BLaER1 (cell line): ENCODE data around the gene C1QTNF9.
"Not testable (repeated sequence)": the region's sequence is repeated elsewhere in the genome, so short reads cannot be mapped to it uniquely, and the experiment has no call there.

Source experiments
- H3K27ac ChIP-seq: shearing (Covaris generic); formaldehyde crosslinking; 2 replicates; pipeline ENCODE4 v1.8.1; 2022
- H3K27me3 ChIP-seq: shearing (Covaris generic); formaldehyde crosslinking; 2 replicates; pipeline ENCODE4 v1.8.1; 2022
- H3K36me3 ChIP-seq: shearing (Covaris generic); formaldehyde crosslinking; 2 replicates; pipeline ENCODE4 v1.8.1; 2022
- H3K4me1 ChIP-seq: shearing (Covaris generic); formaldehyde crosslinking; 2 replicates; pipeline ENCODE4 v1.8.1; 2022
- H3K4me2 ChIP-seq: shearing (Covaris generic); formaldehyde crosslinking; 2 replicates; pipeline ENCODE4 v1.8.1; 2022
- H3K4me3 ChIP-seq: shearing (Covaris generic); formaldehyde crosslinking; 2 replicates; pipeline ENCODE4 v1.8.1; 2022
- H3K9ac ChIP-seq: shearing (Covaris generic); formaldehyde crosslinking; 2 replicates; pipeline ENCODE4 v1.8.1; 2022
- H3K9me3 ChIP-seq: shearing (Covaris generic); formaldehyde crosslinking; 2 replicates; pipeline ENCODE4 v1.8.1; 2022
- H4K20me1 ChIP-seq: shearing (Covaris generic); formaldehyde crosslinking; 2 replicates; pipeline ENCODE4 v1.8.1; 2022
- Cebpa-rat ChIP-seq: shearing (Covaris generic); IDR thresholded peaks from 2 replicates; pipeline ENCODE4 v1.8.1; 2022

Gene C1QTNF9

DNA sequence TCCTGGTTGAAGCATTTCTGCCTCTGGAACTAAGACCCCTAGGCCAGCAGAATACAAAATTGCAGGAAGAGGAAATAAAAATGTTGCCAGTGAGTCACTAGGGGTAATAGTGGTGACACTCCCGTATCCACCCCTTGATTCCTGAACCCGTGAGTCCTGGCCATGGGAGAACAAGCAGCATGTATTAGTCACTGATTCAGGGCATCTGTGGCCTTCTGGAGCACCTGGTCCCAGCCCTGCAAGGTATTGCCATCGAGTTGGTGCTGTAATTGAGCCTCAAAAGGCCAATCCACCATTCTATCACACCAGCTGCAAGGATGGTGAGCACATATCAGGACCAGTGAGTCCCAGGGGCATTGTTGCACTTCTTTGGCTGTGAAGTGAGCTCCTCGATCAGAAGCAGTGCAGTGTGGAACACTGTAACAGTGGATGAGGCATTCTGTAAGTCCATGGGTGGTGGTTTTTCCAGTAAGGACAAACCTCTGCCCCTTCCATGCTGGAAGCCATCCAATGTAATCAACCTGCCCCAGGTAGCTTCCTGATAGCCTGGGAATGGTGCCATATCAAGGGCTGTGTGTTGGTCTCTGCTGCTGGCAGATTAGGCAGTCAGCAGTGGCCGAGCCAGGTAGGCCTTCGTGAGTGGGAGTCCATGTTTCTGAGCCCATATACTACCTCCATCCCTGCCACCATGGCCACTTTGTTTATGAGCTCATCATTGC, 39.6 kb downstream of the C1QTNF9 start:
- Histone ChIP-seq H3K4me2 (no peak overlapping the region), H3K9ac (no peak overlapping the region), H3K4me3 (no peak overlapping the region), H3K27ac (no peak overlapping the region), H3K27me3 (no peaks in the 10 kb centered on the region), H3K4me1 (no peaks in the 10 kb centered on the region), H3K9me3 (no peaks in the 10 kb centered on the region), H3K36me3 (no peaks in the 10 kb centered on the region), H4K20me1 (no peaks in the 10 kb centered on the region)
- no peak for TF ChIP-seq Cebpa-rat

DNA sequence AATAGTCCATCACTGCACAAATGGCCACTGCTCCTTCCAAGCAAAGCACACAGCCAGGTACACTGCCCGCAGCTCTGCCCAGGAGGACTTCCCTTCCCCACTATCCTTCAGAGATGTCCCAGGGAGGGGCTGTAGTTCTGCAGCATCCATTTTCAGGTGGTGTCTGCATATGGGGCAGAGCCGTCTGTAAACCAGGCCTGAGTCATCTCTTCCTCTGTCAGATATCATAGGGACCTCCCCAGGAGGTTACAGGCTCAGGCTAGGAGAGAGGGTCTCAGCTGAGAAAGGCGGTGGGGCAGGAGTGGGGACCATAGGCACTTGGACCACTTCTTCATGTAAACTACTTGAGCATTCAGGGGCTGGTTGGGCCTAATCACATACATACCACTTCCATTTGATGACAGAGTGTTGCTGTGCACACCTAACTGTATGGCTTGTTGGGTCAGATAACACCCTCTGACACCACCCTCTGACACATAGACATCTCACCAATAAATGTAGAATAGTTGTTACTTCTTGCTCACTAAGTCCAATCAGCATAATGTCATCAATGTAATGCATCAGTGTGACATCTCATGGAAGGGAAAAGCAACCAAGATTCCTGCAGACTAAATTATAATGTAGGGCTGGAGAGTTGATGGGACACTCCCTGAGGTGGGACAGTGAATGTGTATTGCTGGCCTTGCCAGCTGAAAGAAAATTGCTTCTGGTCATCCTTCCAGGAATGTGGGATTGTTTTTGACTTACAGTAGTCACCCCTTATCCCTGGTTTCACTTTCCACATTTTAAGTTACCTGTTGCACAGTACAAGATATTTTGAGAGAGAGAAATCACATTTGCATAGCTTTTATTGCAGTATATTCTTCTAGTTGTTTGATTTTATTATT, 40.6 kb downstream of the C1QTNF9 start:
- not testable (repeated sequence) for H3K4me1 ChIP-seq, H3K27me3 ChIP-seq, H4K20me1 ChIP-seq, H3K9me3 ChIP-seq, H3K4me2 ChIP-seq, H3K4me3 ChIP-seq, H3K27ac ChIP-seq, H3K9ac ChIP-seq, H3K36me3 ChIP-seq

DNA sequence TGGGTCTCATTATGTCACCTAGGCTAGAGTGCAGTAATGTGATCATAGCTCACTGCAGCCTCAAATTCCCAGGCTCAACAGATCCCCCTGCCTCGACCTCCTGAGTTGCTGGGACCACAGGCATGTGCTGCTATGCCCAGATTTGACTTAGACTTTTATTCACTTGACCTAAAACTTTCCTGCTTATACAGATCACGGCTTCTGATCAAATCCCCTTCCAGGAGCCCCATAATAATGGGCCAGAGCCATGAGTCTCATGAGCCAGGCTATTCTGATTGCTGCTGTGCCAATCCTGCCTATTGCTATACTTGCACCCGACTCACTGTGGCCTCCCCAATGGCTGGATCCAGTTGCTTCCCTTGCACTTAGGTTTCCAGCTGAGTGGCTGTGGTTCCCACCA, 42.0 kb downstream of the C1QTNF9 start:
- Histone ChIP-seq H3K4me1 (no peaks in the 10 kb centered on the region), H3K27me3 (no peaks in the 10 kb centered on the region), H3K36me3 (no peaks in the 10 kb centered on the region), H3K4me3 (no peak overlapping the region), H3K9ac (no peak overlapping the region), H4K20me1 (no peaks in the 10 kb centered on the region), H3K4me2 (no peak overlapping the region), H3K9me3 (no peaks in the 10 kb centered on the region), H3K27ac (no peak overlapping the region)
- TF ChIP-seq Cebpa-rat: no peak

DNA sequence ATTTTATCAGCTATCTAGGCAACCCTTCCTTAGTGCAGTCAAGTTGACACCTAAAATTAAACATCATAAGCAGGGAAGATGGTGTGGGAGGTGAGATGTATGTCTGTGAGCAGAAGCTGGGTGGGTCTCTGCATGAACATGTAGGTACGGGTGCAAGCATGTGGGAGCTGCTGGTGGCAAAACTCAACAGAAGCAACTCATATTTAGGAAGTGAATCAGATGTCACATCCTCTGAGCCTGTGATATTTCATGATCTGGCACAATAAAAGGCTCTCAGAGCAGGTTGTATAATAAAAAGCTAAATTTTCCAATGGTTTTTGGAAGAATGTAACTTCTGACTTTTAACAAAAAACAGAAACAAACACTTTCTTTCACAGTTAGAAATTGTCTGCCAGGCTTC, 44.4 kb downstream of the C1QTNF9 start:
- no peak for TF ChIP-seq Cebpa-rat
- no peaks in the 10 kb centered on the region for H3K36me3 ChIP-seq
- H3K27me3 ChIP-seq: no peaks in the 10 kb centered on the region
- no peaks in the 10 kb centered on the region for H3K9me3 ChIP-seq
- no peaks in the 10 kb centered on the region for H4K20me1 ChIP-seq
- no peak overlapping the region for H3K4me2 ChIP-seq
- no peak overlapping the region for H3K9ac ChIP-seq
- H3K4me1 ChIP-seq: no peaks in the 10 kb centered on the region
- no peak overlapping the region for H3K4me3 ChIP-seq
- no peak overlapping the region for H3K27ac ChIP-seq

DNA sequence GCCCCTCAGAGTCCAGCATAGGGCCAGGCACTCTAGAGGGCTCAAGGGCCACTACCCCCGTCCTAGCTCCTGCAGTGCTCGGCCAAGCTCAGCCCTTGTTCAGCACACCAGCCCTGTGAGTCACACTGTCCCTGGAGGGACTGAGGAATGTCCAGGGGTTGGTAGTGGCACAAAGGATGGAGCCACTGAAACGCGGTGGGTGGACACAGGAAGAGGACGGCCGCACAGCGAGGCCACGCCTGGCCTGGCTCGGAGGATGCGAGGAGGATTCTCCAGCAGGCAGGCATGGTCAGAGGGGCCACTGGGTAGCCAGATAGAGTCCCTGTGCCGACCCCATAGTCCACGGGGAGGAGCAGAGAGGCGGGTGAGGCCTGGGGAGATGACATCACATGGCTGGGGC, 45.7 kb downstream of the C1QTNF9 start:
- no peaks in the 10 kb centered on the region for H3K27me3 ChIP-seq

DNA sequence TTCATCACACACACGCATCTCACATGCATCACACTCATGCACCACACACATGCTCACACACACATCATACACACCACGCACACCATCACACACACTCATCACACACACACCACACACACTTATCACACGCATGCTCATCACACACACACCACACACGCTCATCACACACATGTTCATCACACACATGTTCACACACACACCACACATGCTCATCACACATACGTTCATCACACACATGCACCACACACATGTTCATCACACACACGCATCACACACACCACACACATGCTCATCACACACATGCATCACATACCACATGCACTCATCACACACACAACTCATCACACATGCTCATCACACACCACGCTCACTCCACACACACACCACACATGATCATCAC, 46.9 kb downstream of the C1QTNF9 start:
- Histone ChIP-seq H3K9me3 (no peaks in the 10 kb centered on the region), H3K9ac (no peak overlapping the region), H3K27me3 (no peaks in the 10 kb centered on the region), H3K4me3 (no peak overlapping the region), H3K4me1 (no peaks in the 10 kb centered on the region), H3K27ac (no peak overlapping the region), H3K4me2 (no peak overlapping the region), H3K36me3 (no peaks in the 10 kb centered on the region), H4K20me1 (no peaks in the 10 kb centered on the region)
- no peak for TF ChIP-seq Cebpa-rat

More for the DNA sequence above, 45.7 kb downstream of the C1QTNF9 start:
- no peaks in the 10 kb centered on the region for H3K36me3 ChIP-seq
- H3K4me1 ChIP-seq: no peaks in the 10 kb centered on the region
- no peak overlapping the region for H3K9ac ChIP-seq
- H3K4me2 ChIP-seq: no peak overlapping the region
- no peaks in the 10 kb centered on the region for H3K9me3 ChIP-seq
- no peaks in the 10 kb centered on the region for H4K20me1 ChIP-seq
- no peak overlapping the region for H3K4me3 ChIP-seq
- no peak for TF ChIP-seq Cebpa-rat
- H3K27ac ChIP-seq: no peak overlapping the region

DNA sequence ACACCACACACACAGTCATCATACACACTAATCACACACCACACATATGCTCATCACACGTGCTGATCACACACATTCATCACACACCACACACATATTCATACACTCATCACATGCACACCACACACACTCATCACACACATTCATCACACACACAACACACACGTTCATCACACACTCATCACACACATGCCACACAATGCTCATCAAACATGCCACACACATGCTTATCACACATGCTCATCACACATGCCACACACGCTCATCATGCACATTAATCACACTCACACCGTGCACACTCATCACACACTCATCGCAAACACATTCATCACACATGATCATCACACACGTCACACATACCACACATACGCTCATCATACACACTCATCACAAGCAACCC, 47.5 kb downstream of the C1QTNF9 start:
- Histone ChIP-seq H3K36me3 (no peaks in the 10 kb centered on the region), H3K9me3 (no peaks in the 10 kb centered on the region), H3K9ac (no peak overlapping the region), H4K20me1 (no peaks in the 10 kb centered on the region), H3K27ac (no peak overlapping the region), H3K4me2 (no peak overlapping the region), H3K4me1 (no peaks in the 10 kb centered on the region), H3K4me3 (no peak overlapping the region), H3K27me3 (no peaks in the 10 kb centered on the region)
- TF ChIP-seq Cebpa-rat: no peak

DNA sequence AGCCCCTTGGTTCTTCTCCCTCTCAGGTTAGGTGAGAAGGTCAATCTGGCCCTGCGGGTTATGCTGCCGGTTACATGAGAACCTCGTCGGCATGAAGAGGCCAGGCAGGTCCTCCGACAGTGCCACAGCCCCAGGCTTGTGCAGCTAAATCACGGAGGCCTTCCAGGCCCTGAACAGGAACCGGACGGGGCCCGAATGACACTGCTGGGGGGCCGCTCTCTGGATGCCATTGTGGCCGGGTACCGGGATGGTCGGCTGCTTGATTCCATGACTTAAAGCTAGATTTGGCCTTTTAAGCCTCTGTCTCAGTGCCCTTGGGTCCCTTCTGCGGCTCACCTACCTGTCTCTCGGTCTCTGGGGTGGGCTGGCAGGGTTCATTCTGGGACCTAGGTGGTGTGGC, 48.4 kb downstream of the C1QTNF9 start:
- H3K4me2 ChIP-seq: no peak overlapping the region
- H3K9ac ChIP-seq: no peak overlapping the region
- no peak overlapping the region for H3K4me3 ChIP-seq
- no peak for TF ChIP-seq Cebpa-rat
- H3K9me3 ChIP-seq: no peaks in the 10 kb centered on the region
- H3K36me3 ChIP-seq: no peaks in the 10 kb centered on the region
- no peaks in the 10 kb centered on the region for H4K20me1 ChIP-seq
- no peaks in the 10 kb centered on the region for H3K27me3 ChIP-seq
- H3K27ac ChIP-seq: no peak overlapping the region
- H3K4me1 ChIP-seq: no peaks in the 10 kb centered on the region

DNA sequence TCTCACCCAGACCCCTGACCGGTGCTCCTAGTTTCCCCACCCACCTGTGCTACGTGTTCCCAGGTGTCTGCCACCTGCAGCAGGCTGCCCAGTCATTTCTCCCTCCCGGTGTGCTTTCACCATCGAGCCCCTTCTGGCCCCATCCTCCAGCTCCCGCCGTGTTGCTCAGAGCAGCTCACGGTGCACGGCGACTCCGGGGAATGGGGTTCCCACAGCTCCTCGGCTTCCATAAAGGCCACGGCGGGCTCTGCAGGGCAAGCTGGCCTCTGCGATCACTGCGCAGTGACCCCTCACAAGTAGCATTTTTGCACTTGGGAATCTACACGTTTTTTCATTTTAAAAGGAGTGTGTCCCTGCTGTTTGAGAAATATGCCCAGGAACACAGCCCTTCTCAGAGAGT, 49.5 kb downstream of the C1QTNF9 start:
- not testable (repeated sequence) for H3K9me3 ChIP-seq, H3K36me3 ChIP-seq, H3K4me2 ChIP-seq, H3K9ac ChIP-seq, H3K27ac ChIP-seq, H4K20me1 ChIP-seq, H3K4me1 ChIP-seq, H3K27me3 ChIP-seq, H3K4me3 ChIP-seq

DNA sequence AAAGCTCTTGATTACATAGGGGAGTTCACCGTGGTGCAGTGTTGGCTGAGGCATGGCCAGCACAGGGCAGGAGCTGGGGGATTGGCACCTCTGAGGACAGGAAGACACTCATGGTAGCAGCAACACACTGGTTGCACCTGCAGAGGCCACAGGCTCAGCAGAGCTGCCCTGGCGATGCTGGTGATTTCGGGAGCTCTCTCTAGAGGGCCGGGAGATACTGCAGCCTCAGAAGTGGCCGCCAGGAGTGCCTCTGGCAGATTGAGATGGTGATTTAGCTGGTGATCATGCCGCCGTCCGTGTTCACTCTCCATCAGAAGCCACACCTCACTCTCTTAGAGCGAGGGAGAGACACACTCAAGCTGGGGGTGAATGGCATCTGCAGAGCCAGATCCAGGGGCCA, 49.9 kb downstream of the C1QTNF9 start:
- not testable (repeated sequence) for H3K36me3 ChIP-seq, H3K4me2 ChIP-seq, H3K9me3 ChIP-seq, H3K4me3 ChIP-seq, H3K9ac ChIP-seq, H3K4me1 ChIP-seq, H4K20me1 ChIP-seq, H3K27me3 ChIP-seq, H3K27ac ChIP-seq
